ENCODE measurements around the gene TLR8.

GRCh38 chrX:12911122-12911470, 4.7 kb downstream of the TLR8 start:
- TF ChIP-seq POLR2A (IDR thresholded peaks at IDR 0.05; ENCODE audit: low read depth, low read length) (no peak), POLR2AphosphoS5 (IDR thresholded peaks at IDR 0.05; ENCODE audit: low read depth, low read length) (no peak), TAF1 (IDR thresholded peaks at IDR 0.05; ENCODE audit: borderline replicate concordance, low read depth, low read length) (no peak)

Measured in GM12892 (cell line).